Cortex of kidney (tissue), 1 donor: Measurements from ENCODE around the gene ATCAY.
"Not testable (repeated sequence)": the region's sequence is repeated elsewhere in the genome, so short reads cannot be mapped to it uniquely, and the experiment has no call there.

Experiments used
- DNase-seq: peaks from one replicate; lab custom pipeline; 2025; lab: John Stamatoyannopoulos, UW

Gene ATCAY

GRCh38 chr19:3857449-3858003 lies 23.0 kb upstream of the ATCAY start:
- DNase-seq = no peak

GRCh38 chr19:3860499-3860898 lies 20.0 kb upstream of the ATCAY start:
- no peak for DNase-seq

- no peak for DNase-seq
Measured at GRCh38 chr19:3862826-3863500, 17.5 kb upstream of the ATCAY start.

- no peak for DNase-seq
Measured at GRCh38 chr19:3863648-3864047, 16.8 kb upstream of the ATCAY start.

- no peak for DNase-seq
Measured at GRCh38 chr19:3866910-3867638, 13.4 kb upstream of the ATCAY start.

- no peak for DNase-seq
Measured at GRCh38 chr19:3867971-3868769, 12.3 kb upstream of the ATCAY start.

- no peak for DNase-seq
Measured at GRCh38 chr19:3868770-3869456, 11.6 kb upstream of the ATCAY start, which contains the start of gene ZFR2. TSS of gene ZFR2 (minus strand) at chr19:3869038. CDS start at chr19:3869017, 21 bp downstream.

GRCh38 chr19:3873151-3873550 lies 7.3 kb upstream of the ATCAY start:
- DNase-seq = no peak

- not testable (repeated sequence) for DNase-seq
Measured at GRCh38 chr19:3874695-3875094, 5.8 kb upstream of the ATCAY start.

- no peak for DNase-seq
Measured at GRCh38 chr19:3879656-3880055, 829 bp upstream of the ATCAY start.

GRCh38 chr19:3881272-3882040 lies 971 bp downstream of the ATCAY start:
- DNase-seq = no peak

GRCh38 chr19:3882041-3882384 lies 1.5 kb downstream of the ATCAY start:
- DNase-seq = no peak

GRCh38 chr19:3890591-3890990 lies 10.1 kb downstream of the ATCAY start:
- DNase-seq = no peak

- DNase-seq = no peak
Measured at GRCh38 chr19:3893509-3894179, 13.2 kb downstream of the ATCAY start.

GRCh38 chr19:3894959-3895358 lies 14.5 kb downstream of the ATCAY start:
- DNase-seq = not testable (repeated sequence)

- no peak for DNase-seq
Measured at GRCh38 chr19:3895788-3896187, 15.3 kb downstream of the ATCAY start.

GRCh38 chr19:3897936-3898335 lies 17.5 kb downstream of the ATCAY start:
- DNase-seq = no peak

- no peak for DNase-seq
Measured at GRCh38 chr19:3898426-3898825, 17.9 kb downstream of the ATCAY start.

GRCh38 chr19:3899531-3900294 lies 19.2 kb downstream of the ATCAY start:
- no peak for DNase-seq
